HepG2 (cell line): Measurements from ENCODE around the gene RAB43. TPM values are rescaled to one million over a fixed set of nuclear protein-coding genes. Genes with fewer than 3 reads are reported as not detected.

Source experiments
- ASH2L ChIP-seq: fragments of 300-600, 200-600 bp; sonication (generic); IDR thresholded peaks from 2 replicates; pipeline ENCODE4 v1.7.0; 2017; ENCODE audit warnings: low read depth, mild to moderate bottlenecking, moderate library complexity, mixed read lengths, low read length; ENCODE audit not compliant: insufficient read length
- SRF ChIP-seq: IDR thresholded peaks from 2 replicates; pipeline ENCODE4 v1.6.1; 2011; ENCODE audit warnings: mild to moderate bottlenecking, low read depth, low read length, moderate library complexity
- polyA plus RNA-seq, 8 experiments: library from polyadenylated mRNA; depleted of rRNA in 3 of 8; stranded (reverse) in 7 of 8; unstranded in 1 of 8; fragments of >200 nt; fragmentation: Illumina TruSeq in 4 of 8; extraction: Trizol in 4 of 8; gene quantifications; 2 replicates each; pipeline versions ENCODE4 v1.2.1 to v1.2.3, GENCODE V29; 2011 to 2016; ENCODE audit warnings: low read depth in 4 of 8, missing spikeins in 1 of 8, mixed read lengths in 1 of 8; ENCODE audit not compliant: insufficient read depth in 1 of 8
- total RNA-seq, 5 experiments: library from RNA; depleted of rRNA; stranded (reverse); fragments of >200 nt; fragmentation: Illumina TruSeq; extraction: Trizol; gene quantifications; 2 replicates each; pipeline ENCODE4 v1.2.3, GENCODE V29; 2016; ENCODE audit warnings: low read depth in 1 of 5
- TF ChIP-seq, protein P1 (sequence below): sonication (generic); formaldehyde crosslinking; IDR thresholded peaks from 2 replicates; pipeline ENCODE4 v1.5.1; 2020; ENCODE audit warnings: mild to moderate bottlenecking, missing genetic modification reagents, moderate library complexity
- TF ChIP-seq, protein P2 (sequence below), 2 experiments: sonication (generic) in 1 of 2; formaldehyde crosslinking in 1 of 2; IDR thresholded peaks; 2 replicates each; pipeline versions ENCODE4 v1.4.0 to v1.6.1; 2018 to 2020; ENCODE audit warnings: missing genetic modification reagents in 2 of 2, borderline replicate concordance in 1 of 2, low read depth in 1 of 2, mild to moderate bottlenecking in 1 of 2, missing biosample characterization in 1 of 2
- TF ChIP-seq, protein P3 (sequence below): sonication (generic); formaldehyde crosslinking; IDR thresholded peaks from 2 replicates; pipeline ENCODE4 v1.5.0; 2020; ENCODE audit warnings: missing genetic modification reagents
- TF ChIP-seq, protein P4 (sequence below): sonication (generic); formaldehyde crosslinking; conservative IDR thresholded peaks from 2 replicates; pipeline ENCODE4 v1.8.1; 2023; ENCODE audit warnings: missing genetic modification reagents
- TF ChIP-seq, protein P5 (sequence below), 2 experiments: fragments of 450-650 bp in 1 of 2; sonication (generic) in 1 of 2; formaldehyde crosslinking in 1 of 2; IDR thresholded peaks; 2 replicates each; pipeline versions ENCODE4 v1.6.1 to v1.8.0; 2016 to 2022; ENCODE audit warnings: antibody characterized with exemption in 1 of 2, mild to moderate bottlenecking in 1 of 2, missing genetic modification reagents in 1 of 2

The RAB43 gene
- total and polyA plus RNA-seq, 2 of the 13 experiments (the other 11 are each of a cell fraction or from before 2014, with no cell fraction given): 11.8 to 18.4 TPM

DNA sequence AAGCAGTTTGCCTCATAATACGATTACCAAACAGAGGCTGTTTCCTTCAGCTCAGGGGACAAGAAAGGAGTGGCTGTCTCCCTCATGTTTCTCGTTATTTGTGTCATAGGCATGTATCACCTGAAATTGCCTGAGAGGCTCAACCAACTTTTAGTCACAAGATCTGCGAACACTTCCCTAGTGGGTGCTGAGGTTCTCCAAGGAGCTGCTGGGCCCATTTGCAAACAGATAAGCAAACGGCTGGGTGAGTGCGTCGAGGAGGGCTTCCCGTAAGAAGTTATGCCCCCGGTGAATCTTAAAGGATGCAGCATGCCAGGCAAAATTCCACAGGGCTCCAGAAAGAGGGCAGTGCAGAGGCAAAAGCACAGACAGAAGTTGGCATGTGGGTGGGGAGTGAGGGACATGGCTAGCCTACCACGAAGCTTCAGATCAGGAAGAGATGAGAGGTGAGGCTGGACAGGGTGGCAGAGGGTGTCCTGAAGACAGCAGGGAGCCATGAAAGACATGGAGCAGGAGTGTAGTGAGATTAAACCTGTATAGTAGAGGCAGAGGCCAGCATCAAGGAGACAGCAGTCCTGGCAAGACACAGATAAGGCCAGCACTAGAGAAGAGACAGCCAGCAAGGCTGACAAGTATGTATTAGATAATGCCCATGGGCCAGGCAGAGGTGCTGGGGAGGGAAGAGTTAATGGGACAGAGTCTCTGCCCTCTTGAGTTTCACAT is 65.0 kb downstream of the RAB43 start (continued):
- TF ChIP-seq ASH2L (no peak), SRF (no peak)
- TF ChIP-seq, protein P1, sequence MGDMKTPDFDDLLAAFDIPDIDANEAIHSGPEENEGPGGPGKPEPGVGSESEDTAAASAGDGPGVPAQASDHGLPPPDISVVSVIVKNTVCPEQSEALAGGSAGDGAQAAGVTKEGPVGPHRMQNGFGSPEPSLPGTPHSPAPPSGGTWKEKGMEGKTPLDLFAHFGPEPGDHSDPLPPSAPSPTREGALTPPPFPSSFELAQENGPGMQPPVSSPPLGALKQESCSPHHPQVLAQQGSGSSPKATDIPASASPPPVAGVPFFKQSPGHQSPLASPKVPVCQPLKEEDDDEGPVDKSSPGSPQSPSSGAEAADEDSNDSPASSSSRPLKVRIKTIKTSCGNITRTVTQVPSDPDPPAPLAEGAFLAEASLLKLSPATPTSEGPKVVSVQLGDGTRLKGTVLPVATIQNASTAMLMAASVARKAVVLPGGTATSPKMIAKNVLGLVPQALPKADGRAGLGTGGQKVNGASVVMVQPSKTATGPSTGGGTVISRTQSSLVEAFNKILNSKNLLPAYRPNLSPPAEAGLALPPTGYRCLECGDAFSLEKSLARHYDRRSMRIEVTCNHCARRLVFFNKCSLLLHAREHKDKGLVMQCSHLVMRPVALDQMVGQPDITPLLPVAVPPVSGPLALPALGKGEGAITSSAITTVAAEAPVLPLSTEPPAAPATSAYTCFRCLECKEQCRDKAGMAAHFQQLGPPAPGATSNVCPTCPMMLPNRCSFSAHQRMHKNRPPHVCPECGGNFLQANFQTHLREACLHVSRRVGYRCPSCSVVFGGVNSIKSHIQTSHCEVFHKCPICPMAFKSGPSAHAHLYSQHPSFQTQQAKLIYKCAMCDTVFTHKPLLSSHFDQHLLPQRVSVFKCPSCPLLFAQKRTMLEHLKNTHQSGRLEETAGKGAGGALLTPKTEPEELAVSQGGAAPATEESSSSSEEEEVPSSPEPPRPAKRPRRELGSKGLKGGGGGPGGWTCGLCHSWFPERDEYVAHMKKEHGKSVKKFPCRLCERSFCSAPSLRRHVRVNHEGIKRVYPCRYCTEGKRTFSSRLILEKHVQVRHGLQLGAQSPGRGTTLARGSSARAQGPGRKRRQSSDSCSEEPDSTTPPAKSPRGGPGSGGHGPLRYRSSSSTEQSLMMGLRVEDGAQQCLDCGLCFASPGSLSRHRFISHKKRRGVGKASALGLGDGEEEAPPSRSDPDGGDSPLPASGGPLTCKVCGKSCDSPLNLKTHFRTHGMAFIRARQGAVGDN (CRISPR knock-in tag): no peak
- TF ChIP-seq, protein P2, sequence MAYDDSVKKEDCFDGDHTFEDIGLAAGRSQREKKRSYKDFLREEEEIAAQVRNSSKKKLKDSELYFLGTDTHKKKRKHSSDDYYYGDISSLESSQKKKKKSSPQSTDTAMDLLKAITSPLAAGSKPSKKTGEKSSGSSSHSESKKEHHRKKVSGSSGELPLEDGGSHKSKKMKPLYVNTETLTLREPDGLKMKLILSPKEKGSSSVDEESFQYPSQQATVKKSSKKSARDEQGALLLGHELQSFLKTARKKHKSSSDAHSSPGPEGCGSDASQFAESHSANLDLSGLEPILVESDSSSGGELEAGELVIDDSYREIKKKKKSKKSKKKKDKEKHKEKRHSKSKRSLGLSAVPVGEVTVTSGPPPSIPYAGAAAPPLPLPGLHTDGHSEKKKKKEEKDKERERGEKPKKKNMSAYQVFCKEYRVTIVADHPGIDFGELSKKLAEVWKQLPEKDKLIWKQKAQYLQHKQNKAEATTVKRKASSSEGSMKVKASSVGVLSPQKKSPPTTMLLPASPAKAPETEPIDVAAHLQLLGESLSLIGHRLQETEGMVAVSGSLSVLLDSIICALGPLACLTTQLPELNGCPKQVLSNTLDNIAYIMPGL (CRISPR knock-in tag; IDR thresholded peaks at IDR 0.05; ENCODE audit: borderline replicate concordance in 1 of 2, low read depth in 1 of 2): no peak
- TF ChIP-seq, protein P3, sequence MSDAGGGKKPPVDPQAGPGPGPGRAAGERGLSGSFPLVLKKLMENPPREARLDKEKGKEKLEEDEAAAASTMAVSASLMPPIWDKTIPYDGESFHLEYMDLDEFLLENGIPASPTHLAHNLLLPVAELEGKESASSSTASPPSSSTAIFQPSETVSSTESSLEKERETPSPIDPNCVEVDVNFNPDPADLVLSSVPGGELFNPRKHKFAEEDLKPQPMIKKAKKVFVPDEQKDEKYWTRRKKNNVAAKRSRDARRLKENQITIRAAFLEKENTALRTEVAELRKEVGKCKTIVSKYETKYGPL (CRISPR knock-in tag): no peak
- TF ChIP-seq, protein P4, sequence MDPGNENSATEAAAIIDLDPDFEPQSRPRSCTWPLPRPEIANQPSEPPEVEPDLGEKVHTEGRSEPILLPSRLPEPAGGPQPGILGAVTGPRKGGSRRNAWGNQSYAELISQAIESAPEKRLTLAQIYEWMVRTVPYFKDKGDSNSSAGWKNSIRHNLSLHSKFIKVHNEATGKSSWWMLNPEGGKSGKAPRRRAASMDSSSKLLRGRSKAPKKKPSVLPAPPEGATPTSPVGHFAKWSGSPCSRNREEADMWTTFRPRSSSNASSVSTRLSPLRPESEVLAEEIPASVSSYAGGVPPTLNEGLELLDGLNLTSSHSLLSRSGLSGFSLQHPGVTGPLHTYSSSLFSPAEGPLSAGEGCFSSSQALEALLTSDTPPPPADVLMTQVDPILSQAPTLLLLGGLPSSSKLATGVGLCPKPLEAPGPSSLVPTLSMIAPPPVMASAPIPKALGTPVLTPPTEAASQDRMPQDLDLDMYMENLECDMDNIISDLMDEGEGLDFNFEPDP (CRISPR knock-in tag): no peak
- TF ChIP-seq, protein P5, sequence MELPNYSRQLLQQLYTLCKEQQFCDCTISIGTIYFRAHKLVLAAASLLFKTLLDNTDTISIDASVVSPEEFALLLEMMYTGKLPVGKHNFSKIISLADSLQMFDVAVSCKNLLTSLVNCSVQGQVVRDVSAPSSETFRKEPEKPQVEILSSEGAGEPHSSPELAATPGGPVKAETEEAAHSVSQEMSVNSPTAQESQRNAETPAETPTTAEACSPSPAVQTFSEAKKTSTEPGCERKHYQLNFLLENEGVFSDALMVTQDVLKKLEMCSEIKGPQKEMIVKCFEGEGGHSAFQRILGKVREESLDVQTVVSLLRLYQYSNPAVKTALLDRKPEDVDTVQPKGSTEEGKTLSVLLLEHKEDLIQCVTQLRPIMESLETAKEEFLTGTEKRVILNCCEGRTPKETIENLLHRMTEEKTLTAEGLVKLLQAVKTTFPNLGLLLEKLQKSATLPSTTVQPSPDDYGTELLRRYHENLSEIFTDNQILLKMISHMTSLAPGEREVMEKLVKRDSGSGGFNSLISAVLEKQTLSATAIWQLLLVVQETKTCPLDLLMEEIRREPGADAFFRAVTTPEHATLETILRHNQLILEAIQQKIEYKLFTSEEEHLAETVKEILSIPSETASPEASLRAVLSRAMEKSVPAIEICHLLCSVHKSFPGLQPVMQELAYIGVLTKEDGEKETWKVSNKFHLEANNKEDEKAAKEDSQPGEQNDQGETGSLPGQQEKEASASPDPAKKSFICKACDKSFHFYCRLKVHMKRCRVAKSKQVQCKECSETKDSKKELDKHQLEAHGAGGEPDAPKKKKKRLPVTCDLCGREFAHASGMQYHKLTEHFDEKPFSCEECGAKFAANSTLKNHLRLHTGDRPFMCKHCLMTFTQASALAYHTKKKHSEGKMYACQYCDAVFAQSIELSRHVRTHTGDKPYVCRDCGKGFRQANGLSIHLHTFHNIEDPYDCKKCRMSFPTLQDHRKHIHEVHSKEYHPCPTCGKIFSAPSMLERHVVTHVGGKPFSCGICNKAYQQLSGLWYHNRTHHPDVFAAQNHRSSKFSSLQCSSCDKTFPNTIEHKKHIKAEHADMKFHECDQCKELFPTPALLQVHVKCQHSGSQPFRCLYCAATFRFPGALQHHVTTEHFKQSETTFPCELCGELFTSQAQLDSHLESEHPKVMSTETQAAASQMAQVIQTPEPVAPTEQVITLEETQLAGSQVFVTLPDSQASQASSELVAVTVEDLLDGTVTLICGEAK (IDR thresholded peaks at IDR 0.05): no peak
- TF ChIP-seq, protein P5 (CRISPR knock-in tag; IDR thresholded peaks at IDR 0.05): no peak
